Measurements from ENCODE around the gene TBC1D1. TPM values are rescaled to one million over a fixed set of nuclear protein-coding genes. Genes with fewer than 3 reads are reported as not detected.

Gene TBC1D1
- total RNA-seq, 1 experiment from 2014 or later: 42.6 TPM

DNA sequence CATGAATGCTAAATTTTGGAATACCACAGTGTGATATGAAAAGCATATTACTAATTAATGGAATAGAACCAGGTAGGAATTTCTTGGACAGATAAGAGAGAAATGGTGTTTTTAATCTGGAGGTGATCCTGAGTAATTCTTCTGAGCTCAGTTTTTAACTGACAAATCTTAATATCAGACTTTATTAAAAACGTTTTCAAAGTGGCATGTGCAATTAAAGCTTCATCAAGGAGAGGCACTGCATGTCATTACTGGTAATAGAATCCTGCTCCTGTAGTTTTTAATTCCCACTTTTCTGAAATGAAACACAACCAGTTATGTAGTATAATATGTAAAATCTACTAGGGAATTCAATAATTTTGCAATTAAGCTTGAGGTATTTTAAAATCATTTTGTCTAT is 62.3 kb downstream of the TBC1D1 start:
- no peaks in the 10 kb centered on the region for H3K4me1 ChIP-seq (ENCODE audit: insufficient read depth, low read length, poor library complexity, severe bottlenecking)
- TF ChIP-seq, protein P1, sequence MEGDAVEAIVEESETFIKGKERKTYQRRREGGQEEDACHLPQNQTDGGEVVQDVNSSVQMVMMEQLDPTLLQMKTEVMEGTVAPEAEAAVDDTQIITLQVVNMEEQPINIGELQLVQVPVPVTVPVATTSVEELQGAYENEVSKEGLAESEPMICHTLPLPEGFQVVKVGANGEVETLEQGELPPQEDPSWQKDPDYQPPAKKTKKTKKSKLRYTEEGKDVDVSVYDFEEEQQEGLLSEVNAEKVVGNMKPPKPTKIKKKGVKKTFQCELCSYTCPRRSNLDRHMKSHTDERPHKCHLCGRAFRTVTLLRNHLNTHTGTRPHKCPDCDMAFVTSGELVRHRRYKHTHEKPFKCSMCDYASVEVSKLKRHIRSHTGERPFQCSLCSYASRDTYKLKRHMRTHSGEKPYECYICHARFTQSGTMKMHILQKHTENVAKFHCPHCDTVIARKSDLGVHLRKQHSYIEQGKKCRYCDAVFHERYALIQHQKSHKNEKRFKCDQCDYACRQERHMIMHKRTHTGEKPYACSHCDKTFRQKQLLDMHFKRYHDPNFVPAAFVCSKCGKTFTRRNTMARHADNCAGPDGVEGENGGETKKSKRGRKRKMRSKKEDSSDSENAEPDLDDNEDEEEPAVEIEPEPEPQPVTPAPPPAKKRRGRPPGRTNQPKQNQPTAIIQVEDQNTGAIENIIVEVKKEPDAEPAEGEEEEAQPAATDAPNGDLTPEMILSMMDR (conservative IDR thresholded peaks at IDR 0.05; ENCODE audit: low read depth, low read length): no peak
- TF ChIP-seq EZH2 (IDR thresholded peaks at IDR 0.05; ENCODE audit: borderline replicate concordance, low read depth, low read length, poor library complexity, severe bottlenecking): no peak
- intact Hi-C loops (cut with micrococcal nuclease; ENCODE audit: unreplicated experiment): no loop called here
- ChIA-PET CTCF (no interaction called here), POLR2A (ENCODE audit: low non-redundant PET) (no interaction called here)
- H3K4me3 ChIP-seq (ENCODE audit: low read depth, low read length, poor library complexity, severe bottlenecking): no peak overlapping the region
- H3K27me3 ChIP-seq (replicated peaks; ENCODE audit: insufficient read depth, low read depth, low read length, poor library complexity): no peaks in the 10 kb centered on the region
- H3K9me3 ChIP-seq (ENCODE audit: low read depth, low read length, poor library complexity, severe bottlenecking): no peaks in the 10 kb centered on the region
- DNase-seq (ENCODE audit: low spot score): no peak
- no peaks in the 10 kb centered on the region for H3K36me3 ChIP-seq (ENCODE audit: insufficient read depth, low read length, poor library complexity, severe bottlenecking)
- H3K27ac ChIP-seq (ENCODE audit: low read depth, low read length, poor library complexity, severe bottlenecking): no peak overlapping the region
- BruUV-seq (replicated peaks): no TSS peak

DNA sequence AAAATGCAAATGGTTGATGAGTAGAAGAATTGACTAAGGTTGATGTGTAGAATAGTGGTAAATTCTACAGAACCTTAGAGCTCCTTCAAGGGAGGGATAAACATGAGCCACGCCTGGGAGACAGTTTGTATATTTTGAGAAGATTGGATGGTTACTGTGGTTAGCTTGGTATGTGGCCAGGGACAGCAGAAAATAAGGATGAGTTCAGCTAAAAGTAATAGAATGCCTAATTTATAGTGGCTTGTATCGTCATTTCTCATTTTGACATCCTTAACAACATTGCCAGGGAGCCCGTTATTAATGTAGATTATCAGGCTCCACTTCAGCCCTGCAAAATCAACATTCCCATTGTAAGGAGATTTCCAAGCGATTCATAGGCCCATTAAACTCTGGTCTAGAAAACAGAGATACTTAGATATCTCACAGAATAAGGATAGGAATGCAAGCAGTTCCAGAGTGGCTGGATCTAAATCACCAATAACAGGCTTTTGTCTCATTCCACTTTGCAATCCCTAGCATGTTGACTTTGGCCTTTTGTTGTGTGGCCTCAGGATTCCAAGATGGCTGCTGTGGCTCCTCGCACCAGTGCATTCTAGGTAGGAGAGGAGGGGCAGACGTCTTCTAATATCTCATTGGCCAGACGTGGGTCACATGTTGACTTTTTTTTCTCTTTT is 62.9 kb downstream of the TBC1D1 start:
- H3K27ac ChIP-seq (ENCODE audit: low read depth, low read length, poor library complexity, severe bottlenecking): no peak overlapping the region
- peak; percentile 20 for DNase-seq (ENCODE audit: low spot score)
- ChIA-PET POLR2A (ENCODE audit: low non-redundant PET) (no interaction called here), CTCF (no interaction called here)
- H3K4me1 ChIP-seq (ENCODE audit: insufficient read depth, low read length, poor library complexity, severe bottlenecking): no peaks in the 10 kb centered on the region
- H3K27me3 ChIP-seq (replicated peaks; ENCODE audit: insufficient read depth, low read depth, low read length, poor library complexity): no peaks in the 10 kb centered on the region
- no peaks in the 10 kb centered on the region for H3K36me3 ChIP-seq (ENCODE audit: insufficient read depth, low read length, poor library complexity, severe bottlenecking)
- intact Hi-C loops (cut with micrococcal nuclease; ENCODE audit: unreplicated experiment): no loop called here
- no peak for TF ChIP-seq EZH2 (IDR thresholded peaks at IDR 0.05; ENCODE audit: borderline replicate concordance, low read depth, low read length, poor library complexity, severe bottlenecking)
- TF ChIP-seq, protein P1 (conservative IDR thresholded peaks at IDR 0.05; ENCODE audit: low read depth, low read length): no peak
- H3K4me3 ChIP-seq (ENCODE audit: low read depth, low read length, poor library complexity, severe bottlenecking): no peak overlapping the region
- BruUV-seq (replicated peaks): no TSS peak
- H3K9me3 ChIP-seq (ENCODE audit: low read depth, low read length, poor library complexity, severe bottlenecking): no peaks in the 10 kb centered on the region

DNA sequence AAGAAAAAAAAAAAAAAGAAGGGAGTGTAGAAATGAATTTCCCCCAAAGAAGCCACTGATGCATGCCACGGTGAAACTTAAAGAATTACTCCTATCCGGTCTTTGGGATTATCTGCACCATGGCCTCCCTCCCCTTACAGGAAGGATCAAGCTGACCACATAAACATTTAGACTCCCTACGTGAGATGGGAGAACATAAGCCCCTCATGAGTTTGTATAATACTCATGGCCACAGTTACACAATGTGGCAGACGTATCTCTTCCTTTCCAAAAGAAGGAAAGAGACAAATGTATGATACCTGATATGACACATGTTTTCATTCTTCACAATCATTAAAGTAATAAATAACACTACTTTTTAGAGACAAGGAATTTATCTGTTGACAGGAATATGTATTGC is 66.1 kb downstream of the TBC1D1 start:
- POLR2A ChIA-PET (ENCODE audit: low non-redundant PET): no interaction called here
- H3K27me3 ChIP-seq (replicated peaks; ENCODE audit: insufficient read depth, low read depth, low read length, poor library complexity): no peaks in the 10 kb centered on the region
- TF ChIP-seq EZH2 (IDR thresholded peaks at IDR 0.05; ENCODE audit: borderline replicate concordance, low read depth, low read length, poor library complexity, severe bottlenecking): no peak
- TF ChIP-seq, protein P1 (conservative IDR thresholded peaks at IDR 0.05; ENCODE audit: low read depth, low read length): no peak
- no peaks in the 10 kb centered on the region for H3K4me1 ChIP-seq (ENCODE audit: insufficient read depth, low read length, poor library complexity, severe bottlenecking)
- no peaks in the 10 kb centered on the region for H3K9me3 ChIP-seq (ENCODE audit: low read depth, low read length, poor library complexity, severe bottlenecking)
- no peak overlapping the region for H3K4me3 ChIP-seq (ENCODE audit: low read depth, low read length, poor library complexity, severe bottlenecking)
- BruUV-seq (replicated peaks): no TSS peak
- H3K27ac ChIP-seq (ENCODE audit: low read depth, low read length, poor library complexity, severe bottlenecking): no peak overlapping the region
- no peak for DNase-seq (ENCODE audit: low spot score)
- intact Hi-C loops (cut with micrococcal nuclease; ENCODE audit: unreplicated experiment): no loop called here
- CTCF ChIA-PET: no interaction called here
- H3K36me3 ChIP-seq (ENCODE audit: insufficient read depth, low read length, poor library complexity, severe bottlenecking): no peaks in the 10 kb centered on the region
